ENCODE data around the gene SCG5.
"Not testable (repeated sequence)": the region's sequence is repeated elsewhere in the genome, so short reads cannot be mapped to it uniquely, and the experiment has no call there.

Gene SCG5, protein sequence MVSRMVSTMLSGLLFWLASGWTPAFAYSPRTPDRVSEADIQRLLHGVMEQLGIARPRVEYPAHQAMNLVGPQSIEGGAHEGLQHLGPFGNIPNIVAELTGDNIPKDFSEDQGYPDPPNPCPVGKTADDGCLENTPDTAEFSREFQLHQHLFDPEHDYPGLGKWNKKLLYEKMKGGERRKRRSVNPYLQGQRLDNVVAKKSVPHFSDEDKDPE

GRCh38 chr15:32641517-32642059, at the start of gene SCG5:
TSS of gene SCG5 (plus strand) at chr15:32641710. CDS start at chr15:32643593, 1,883 bp downstream.
- no peak for DNase-seq

- not testable (repeated sequence) for DNase-seq
These were observed 48.4 kb upstream of the SCG5 start, which contains the start of gene GOLGA8N for GRCh38 chr15:32593151-32593550. TSS of gene GOLGA8N (plus strand) at chr15:32593456.

DNA sequence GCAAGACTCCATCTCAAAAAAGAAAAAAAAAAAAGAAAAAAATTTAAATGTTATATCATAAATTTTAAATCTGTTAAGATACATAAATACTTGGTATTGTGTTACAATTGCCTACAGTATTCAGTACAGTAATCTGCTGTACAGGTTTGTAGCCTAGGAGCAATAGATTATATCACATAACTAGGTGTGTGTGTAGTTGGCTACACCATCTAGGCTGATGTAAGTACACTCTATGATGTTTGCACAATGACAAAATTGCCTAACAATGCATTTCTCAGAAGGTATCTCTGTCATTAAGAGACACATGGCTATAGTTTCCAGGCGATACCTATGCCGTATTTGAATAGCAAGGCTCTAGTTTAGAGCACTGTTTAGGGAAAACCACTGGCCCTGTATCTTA, 32.0 kb upstream of the SCG5 start:
- not testable (repeated sequence) for DNase-seq

DNA sequence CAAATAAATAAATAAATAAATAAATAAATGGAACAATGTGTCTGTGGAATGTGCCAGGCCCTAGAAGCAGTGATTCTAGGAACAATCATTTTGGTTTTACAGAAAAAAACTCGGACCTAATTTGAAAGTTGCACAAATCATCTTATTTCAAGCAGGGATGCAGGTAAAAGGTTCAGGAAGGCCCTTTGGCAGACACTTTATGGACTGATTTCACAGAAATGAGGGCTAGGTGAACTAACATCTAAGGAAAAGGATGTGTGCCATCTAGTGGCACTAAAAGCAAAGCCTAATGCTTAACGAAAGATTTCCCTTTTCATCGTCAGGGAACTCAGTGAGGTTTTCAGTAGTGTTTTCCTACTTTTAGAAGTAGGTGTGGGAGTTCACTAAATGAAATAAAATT, 30.8 kb upstream of the SCG5 start:
- not testable (repeated sequence) for DNase-seq

- not testable (repeated sequence) for DNase-seq
These were observed 26.8 kb upstream of the SCG5 start for GRCh38 chr15:32614712-32615050.

DNA sequence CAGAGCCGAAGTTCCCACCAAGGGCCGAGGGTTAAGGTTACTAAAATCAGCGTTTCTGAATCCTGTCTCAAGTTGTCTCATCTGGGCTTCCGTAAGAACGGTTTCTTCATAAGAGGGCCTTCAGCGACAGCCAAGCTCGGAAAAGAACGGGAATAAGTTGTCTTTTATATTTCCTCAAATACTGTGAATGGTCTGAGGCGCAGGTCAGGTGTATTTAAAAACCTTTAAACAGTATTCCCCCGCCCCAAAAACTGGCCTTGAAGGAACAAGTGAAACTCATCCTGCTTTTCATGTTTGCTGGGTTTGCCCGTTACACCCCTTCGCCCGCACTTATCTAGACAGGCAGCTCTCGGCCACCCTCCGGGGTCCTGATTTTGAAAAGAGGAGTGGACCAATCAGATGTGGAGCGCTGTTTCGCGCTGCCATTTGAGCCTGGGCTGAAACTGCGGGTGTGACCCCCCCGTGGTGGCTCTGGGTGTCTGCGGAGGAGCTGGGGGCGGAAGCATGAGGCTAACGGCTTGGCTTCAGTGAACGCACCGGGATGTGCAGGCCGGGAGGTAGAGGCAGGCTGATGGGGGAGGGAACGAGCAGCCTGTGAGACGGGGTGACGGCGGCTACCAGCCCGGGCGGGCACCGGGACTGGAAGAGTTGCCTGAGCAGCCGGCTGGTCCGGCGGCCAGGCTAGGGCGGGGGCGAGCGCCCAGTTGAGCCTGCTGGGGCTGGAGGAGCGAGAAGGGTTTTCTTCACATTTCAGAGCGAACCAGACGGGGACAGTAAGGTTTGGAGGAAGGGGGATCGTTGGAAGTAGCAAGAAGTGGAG, 26.2 kb upstream of the SCG5 start, which contains the start of gene ARHGAP11A:
ARHGAP11A (plus strand) TSS at position 454 of the 820 bp plus-strand sequence. CDS start 708 bp downstream, outside the sequence.
- peak; percentile 85 for DNase-seq

- not testable (repeated sequence) for DNase-seq
These were observed 25.6 kb upstream of the SCG5 start for GRCh38 chr15:32615871-32616426.

DNA sequence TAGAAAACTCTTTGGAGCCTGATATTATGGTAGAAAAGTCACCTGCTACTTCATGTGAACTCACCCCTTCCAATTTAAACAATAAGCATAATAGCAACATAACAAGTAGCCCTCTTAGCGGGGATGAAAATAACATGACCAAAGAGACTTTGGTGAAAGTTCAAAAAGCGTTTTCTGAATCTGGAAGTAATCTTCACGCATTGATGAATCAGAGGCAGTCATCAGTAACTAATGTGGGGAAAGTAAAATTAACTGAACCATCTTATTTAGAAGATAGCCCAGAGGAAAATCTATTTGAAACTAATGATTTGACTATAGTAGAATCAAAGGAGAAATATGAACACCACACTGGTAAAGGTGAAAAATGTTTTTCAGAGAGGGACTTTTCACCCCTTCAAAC, 5.1 kb upstream of the SCG5 start:
- no peak for DNase-seq

DNA sequence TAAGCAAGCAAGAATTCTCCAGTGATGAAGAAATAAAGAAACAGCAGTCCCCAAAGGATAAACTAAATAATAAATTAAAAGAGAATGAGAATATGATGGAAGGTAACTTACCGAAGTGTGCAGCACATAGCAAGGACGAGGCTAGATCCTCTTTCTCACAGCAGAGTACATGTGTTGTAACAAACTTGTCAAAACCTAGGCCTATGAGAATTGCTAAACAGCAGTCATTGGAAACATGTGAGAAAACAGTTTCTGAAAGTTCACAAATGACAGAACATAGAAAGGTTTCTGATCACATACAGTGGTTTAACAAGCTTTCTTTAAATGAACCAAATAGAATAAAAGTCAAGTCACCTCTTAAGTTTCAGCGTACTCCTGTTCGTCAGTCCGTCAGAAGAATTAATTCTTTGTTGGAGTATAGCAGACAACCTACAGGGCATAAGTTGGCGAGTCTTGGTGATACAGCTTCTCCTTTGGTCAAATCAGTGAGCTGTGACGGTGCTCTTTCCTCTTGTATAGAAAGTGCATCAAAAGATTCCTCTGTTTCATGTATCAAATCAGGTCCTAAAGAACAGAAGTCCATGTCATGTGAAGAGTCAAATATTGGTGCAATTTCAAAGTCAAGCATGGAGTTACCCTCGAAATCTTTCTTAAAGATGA, 4.5 kb upstream of the SCG5 start:
- DNase-seq = no peak

DNA sequence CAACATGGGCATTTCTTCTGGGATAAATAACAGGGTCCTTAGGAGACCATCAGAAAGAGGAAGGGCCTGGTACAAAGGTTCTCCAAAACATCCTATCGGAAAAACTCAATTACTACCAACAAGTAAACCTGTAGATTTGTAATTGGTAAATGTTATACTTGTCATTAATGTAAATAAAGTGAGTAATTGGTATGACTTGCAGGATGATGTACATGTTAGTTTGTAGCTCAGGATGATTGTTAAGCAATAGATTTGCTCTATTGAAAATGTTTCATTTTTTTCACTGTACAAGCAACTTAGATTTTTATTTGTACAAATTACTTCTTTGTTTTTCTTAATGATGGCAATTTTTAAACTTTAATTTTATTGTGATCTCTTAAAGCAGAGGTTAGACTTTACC, 3.8 kb upstream of the SCG5 start:
- DNase-seq = no peak

GRCh38 chr15:32642667-32643435, 1.3 kb downstream of the SCG5 start:
- DNase-seq = no peak

DNA sequence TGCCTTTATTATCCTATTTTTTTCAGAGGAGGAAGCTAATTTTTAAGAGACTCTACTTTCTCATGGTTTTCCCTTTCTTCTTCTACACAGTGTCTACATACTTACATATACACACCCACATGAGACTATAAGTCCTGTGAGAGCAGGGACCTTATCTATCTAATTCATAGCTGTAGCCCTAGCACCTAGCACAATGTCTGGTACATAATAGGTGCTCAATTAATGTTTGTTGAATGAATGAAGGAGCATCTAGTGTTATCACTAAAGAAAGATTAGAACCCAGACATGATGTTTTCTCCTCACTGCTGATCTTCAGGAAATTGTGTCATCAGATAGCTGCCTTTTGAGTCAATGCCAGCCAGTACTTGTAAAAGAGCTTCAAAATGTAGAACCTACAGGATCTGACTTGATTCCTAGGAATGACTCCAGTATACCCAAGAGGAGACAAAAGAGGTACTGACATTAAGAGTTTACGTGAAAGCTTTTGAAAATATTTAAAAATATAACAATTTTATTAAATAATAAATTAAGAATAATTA, 2.5 kb downstream of the SCG5 start:
- DNase-seq = no peak

DNA sequence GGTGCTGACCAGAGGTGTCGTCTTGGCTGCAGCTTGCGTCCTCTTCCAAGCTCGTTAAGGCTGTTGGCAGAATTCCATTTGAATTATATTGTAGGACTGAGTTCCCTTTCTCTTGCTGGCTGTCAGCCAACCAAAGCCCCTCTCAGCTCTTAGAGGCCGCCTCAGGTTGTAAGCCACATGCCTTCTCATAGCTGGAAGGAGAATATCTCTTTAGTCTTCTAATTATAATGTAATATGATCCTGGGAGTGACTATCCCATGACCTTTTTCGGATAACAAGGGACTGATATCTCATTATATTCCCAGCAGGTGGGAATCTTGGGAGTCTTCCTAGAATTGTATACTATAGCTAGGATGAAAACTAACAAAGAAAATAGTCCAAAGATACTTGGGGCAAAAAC, 4.8 kb downstream of the SCG5 start:
- no peak for DNase-seq

GRCh38 chr15:32649342-32649741, 7.8 kb downstream of the SCG5 start:
- no peak for DNase-seq

- peak; percentile 36 for DNase-seq
These were observed 9.8 kb downstream of the SCG5 start for GRCh38 chr15:32651229-32651837.

GRCh38 chr15:32652178-32652577, 10.7 kb downstream of the SCG5 start:
- DNase-seq = no peak

DNA sequence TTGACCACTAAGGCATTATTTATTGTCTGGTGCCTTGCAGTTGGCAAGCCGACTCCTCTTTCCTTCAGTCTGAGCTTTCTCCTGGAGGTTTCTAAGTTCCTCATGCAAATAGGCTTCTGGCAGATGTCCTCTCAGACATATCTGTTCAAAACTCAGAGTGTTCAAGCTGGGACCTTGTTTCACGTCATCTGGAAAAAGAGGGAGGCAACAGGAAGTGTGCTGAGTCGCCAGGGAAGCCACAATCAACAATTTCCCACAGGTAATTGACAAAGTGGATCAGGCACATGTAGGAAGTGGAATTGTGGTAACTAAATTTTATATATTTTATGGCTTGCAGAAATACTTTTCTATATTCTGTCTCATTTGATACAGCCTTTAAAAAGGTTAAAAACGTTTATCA, 14.6 kb downstream of the SCG5 start:
- no peak for DNase-seq

DNA sequence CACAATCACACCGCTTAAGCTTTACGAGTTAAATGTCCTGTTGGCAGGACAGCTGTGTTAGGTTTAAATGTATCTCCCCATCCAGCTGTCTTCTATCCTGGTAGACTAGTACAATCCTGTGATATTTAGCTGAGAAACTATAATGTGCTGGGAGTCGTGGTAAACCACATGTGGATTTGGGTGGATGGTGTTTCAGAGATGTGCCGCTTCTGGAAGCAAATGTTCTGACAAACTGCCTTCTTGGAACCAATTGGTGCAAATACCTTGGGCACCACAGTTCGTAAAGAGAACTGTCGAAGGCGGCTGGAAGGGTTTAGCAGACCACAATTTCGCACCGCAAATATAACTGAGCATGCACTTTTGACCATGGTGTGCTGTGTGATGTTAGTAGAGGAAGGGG, 15.0 kb downstream of the SCG5 start:
- DNase-seq = no peak

GRCh38 chr15:32657198-32657883, 15.8 kb downstream of the SCG5 start:
- DNase-seq = no peak

DNA sequence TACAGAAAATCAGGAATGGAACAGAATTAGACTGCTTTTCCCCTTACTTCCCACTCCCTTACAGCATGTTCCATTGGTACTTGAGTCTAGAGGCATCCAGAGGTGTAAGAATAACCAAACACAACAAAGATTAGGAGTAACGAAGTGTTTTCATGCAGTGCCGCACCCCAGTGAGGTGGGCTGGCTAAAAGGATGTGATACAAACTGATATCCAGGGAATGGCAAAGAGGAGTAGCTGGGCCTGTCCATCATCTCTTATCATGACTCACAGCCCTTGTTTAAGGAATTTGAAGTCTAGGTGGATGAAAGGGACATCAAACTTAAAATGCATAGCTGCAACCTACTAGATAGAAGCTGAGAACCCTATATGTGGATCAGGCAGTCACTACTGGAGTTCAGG, 16.4 kb downstream of the SCG5 start:
- DNase-seq = no peak
